Measurements from ENCODE around the gene NRIP1.

GRCh38 chr21:14926186-14926585, 138.6 kb downstream of the NRIP1 start:
- TF ChIP-seq CTCF (IDR thresholded peaks at IDR 0.05): no peak
- TF ChIP-seq EZH2 (IDR thresholded peaks at IDR 0.05; ENCODE audit: borderline replicate concordance, insufficient read depth, low read depth, low read length, poor library complexity, severe bottlenecking): no peak

Data from B cell (primary cell).